ENCODE measurements around the gene PRKCH.

Gene PRKCH

DNA sequence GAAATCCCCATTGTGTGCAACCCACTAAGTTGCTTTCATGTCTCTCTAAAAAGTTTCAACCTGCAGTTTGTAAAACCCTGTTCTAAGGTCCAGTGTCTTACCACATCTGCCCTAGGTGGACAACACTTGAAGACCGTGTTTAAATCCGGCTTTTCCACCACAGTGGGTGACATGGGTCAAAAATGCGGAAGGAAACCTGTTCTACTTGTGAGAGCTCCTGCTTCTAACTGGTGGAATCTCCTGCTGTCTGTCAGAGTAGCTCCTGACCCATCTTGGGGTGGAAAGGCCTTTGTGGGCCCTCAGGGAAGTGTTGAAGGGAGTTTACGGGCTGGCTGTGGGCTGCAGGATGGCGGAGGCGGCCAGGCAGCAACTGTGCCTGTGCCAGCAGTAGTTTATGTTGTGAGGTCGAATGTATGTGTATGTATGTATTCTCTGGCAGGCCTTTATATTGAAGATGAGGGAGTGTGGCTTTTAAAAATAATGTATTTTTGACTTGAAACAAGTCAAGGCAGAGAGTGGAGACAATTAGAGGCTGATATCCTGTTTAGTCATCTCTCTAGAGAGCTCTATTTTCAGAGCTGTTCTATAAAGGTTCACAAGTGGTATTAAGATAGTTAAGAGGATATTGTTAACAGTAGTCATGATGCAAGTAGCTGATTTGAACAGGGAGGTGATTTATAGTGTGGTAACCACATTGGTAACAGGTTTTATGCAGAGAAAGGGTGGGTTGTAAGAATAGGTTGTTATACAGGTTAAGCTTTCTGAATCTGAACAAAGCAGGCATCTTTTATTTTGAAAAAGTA is 67.0 kb downstream of the PRKCH start:
- Histone ChIP-seq H4K20me1 (ENCODE audit: insufficient read depth, low read length) (peaks cover 47% of the 10 kb centered on the region), H3K4me3 (ENCODE audit: low read depth in 1 of 2, low read length in 2 of 2) (no peak overlapping the region), H3K27ac (ENCODE audit: low read length) (peak overlapping the region; percentile 77), H3K27me3 (ENCODE audit: insufficient read depth, low read length, poor library complexity) (no peaks in the 10 kb centered on the region), H3K9me3 (ENCODE audit: insufficient read depth, low read length, severe bottlenecking) (no peaks in the 10 kb centered on the region), H3K36me3 (ENCODE audit: insufficient read depth, low read length) (peaks cover 21% of the 10 kb centered on the region), H3K4me1 (ENCODE audit: insufficient read depth, low read length) (peaks cover 76% of the 10 kb centered on the region), H2AFZ (ENCODE audit: low read depth, low read length) (no peak overlapping the region), H3K4me2 (ENCODE audit: insufficient read depth, low read length) (no peak overlapping the region), H3K9ac (ENCODE audit: low read depth, low read length) (no peak overlapping the region), H3K79me2 (ENCODE audit: insufficient read depth, low read length) (peaks cover 99% of the 10 kb centered on the region)
- ATAC-seq (ENCODE audit: insufficient read depth, low read depth) (peak; percentile 21), DNase-seq (no peak)
- TF ChIP-seq, protein P1, sequence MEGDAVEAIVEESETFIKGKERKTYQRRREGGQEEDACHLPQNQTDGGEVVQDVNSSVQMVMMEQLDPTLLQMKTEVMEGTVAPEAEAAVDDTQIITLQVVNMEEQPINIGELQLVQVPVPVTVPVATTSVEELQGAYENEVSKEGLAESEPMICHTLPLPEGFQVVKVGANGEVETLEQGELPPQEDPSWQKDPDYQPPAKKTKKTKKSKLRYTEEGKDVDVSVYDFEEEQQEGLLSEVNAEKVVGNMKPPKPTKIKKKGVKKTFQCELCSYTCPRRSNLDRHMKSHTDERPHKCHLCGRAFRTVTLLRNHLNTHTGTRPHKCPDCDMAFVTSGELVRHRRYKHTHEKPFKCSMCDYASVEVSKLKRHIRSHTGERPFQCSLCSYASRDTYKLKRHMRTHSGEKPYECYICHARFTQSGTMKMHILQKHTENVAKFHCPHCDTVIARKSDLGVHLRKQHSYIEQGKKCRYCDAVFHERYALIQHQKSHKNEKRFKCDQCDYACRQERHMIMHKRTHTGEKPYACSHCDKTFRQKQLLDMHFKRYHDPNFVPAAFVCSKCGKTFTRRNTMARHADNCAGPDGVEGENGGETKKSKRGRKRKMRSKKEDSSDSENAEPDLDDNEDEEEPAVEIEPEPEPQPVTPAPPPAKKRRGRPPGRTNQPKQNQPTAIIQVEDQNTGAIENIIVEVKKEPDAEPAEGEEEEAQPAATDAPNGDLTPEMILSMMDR (IDR thresholded peaks at IDR 0.05; ENCODE audit: borderline replicate concordance, extremely low read depth, low read length, poor library complexity, severe bottlenecking): no peak
- TF ChIP-seq EZH2 (IDR thresholded peaks at IDR 0.05; ENCODE audit: borderline replicate concordance, low read depth, low read length, severe bottlenecking): no peak

DNA sequence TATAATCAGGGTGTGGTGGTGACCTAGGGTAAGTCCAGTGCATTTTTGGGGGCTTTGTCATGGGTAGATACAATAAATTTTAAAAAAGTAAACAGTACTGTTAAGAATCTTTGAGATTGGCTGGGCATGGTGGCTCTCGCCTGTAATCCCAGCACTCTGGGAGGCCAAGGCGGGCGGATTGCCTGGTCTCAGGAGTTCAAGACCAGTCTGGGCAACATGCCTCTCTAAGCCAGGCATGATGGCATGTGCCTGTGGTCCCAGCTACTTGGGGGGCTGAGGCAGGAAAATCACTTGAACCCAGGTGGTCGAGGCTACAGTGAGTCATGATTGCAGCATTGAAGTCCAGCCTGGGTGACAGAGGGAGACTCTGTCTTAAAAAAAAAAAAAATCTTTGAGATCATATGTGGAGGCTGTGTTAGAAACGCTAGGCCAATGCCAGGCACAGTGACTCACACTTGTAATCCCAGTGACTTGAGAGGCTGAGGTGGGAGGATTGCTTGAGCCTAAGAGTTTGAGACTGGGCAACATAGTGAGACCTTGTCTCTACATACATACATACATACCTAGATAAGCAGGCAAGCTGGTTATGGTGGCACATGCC is 67.7 kb downstream of the PRKCH start:
- Histone ChIP-seq H3K4me1 (ENCODE audit: insufficient read depth, low read length) (peaks cover 69% of the 10 kb centered on the region), H4K20me1 (ENCODE audit: insufficient read depth, low read length) (peaks cover 43% of the 10 kb centered on the region), H3K4me3 (ENCODE audit: low read depth in 1 of 2, low read length in 2 of 2) (no peak overlapping the region), H2AFZ (ENCODE audit: low read depth, low read length) (no peak overlapping the region), H3K27me3 (ENCODE audit: insufficient read depth, low read length, poor library complexity) (no peaks in the 10 kb centered on the region), H3K27ac (ENCODE audit: low read length) (peak overlapping the region; percentile 77), H3K9ac (ENCODE audit: low read depth, low read length) (no peak overlapping the region), H3K79me2 (ENCODE audit: insufficient read depth, low read length) (peaks cover 99% of the 10 kb centered on the region), H3K4me2 (ENCODE audit: insufficient read depth, low read length) (no peak overlapping the region), H3K36me3 (ENCODE audit: insufficient read depth, low read length) (peaks cover 28% of the 10 kb centered on the region), H3K9me3 (ENCODE audit: insufficient read depth, low read length, severe bottlenecking) (no peaks in the 10 kb centered on the region)
- ATAC-seq (ENCODE audit: insufficient read depth, low read depth) (peak; percentile 8; the same call in 2 of the 3 replicates), DNase-seq (peak; percentile 35)
- TF ChIP-seq, protein P1 (IDR thresholded peaks at IDR 0.05; ENCODE audit: borderline replicate concordance, extremely low read depth, low read length, poor library complexity, severe bottlenecking): no peak
- TF ChIP-seq EZH2 (IDR thresholded peaks at IDR 0.05; ENCODE audit: borderline replicate concordance, low read depth, low read length, severe bottlenecking): no peak

DNA sequence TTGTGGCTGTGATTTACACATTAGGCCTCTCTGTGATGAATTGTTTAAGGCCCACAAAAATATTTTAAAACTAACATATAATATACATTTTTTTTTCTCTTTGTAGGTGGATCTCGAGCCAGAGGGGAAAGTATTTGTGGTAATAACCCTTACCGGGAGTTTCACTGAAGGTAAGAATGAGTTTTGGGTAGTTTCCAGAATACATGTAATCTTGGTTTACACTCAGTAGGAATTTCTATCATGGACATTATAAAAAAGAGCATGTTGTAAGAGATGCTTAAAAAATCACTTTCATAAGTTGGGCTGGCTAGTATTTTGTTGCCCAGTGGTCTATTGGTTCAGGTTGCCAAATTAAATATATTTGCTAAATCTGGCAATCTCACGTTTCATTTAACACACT is 69.7 kb downstream of the PRKCH start:
- Histone ChIP-seq H3K9ac (ENCODE audit: low read depth, low read length) (no peak overlapping the region), H3K36me3 (ENCODE audit: insufficient read depth, low read length) (peaks cover 44% of the 10 kb centered on the region), H2AFZ (ENCODE audit: low read depth, low read length) (no peak overlapping the region), H3K4me3 (ENCODE audit: low read depth in 1 of 2, low read length in 2 of 2) (no peak overlapping the region), H4K20me1 (ENCODE audit: insufficient read depth, low read length) (peaks cover 24% of the 10 kb centered on the region), H3K27ac (ENCODE audit: low read length) (no peak overlapping the region; the same call in 1 of the 2 replicates), H3K27me3 (ENCODE audit: insufficient read depth, low read length, poor library complexity) (no peaks in the 10 kb centered on the region), H3K9me3 (ENCODE audit: insufficient read depth, low read length, severe bottlenecking) (no peaks in the 10 kb centered on the region), H3K4me1 (ENCODE audit: insufficient read depth, low read length) (peaks cover 52% of the 10 kb centered on the region), H3K4me2 (ENCODE audit: insufficient read depth, low read length) (no peak overlapping the region), H3K79me2 (ENCODE audit: insufficient read depth, low read length) (peaks cover 100% of the 10 kb centered on the region)
- TF ChIP-seq, protein P1 (IDR thresholded peaks at IDR 0.05; ENCODE audit: borderline replicate concordance, extremely low read depth, low read length, poor library complexity, severe bottlenecking): no peak
- TF ChIP-seq EZH2 (IDR thresholded peaks at IDR 0.05; ENCODE audit: borderline replicate concordance, low read depth, low read length, severe bottlenecking): no peak
- no peak for DNase-seq
- ATAC-seq (ENCODE audit: insufficient read depth, low read depth): no peak
